ENCODE measurements around the gene LARP4B.
"Not testable (repeated sequence)": the region's sequence is repeated elsewhere in the genome, so short reads cannot be mapped to it uniquely, and the experiment has no call there.

LARP4B gene

GRCh38 chr10:770048-770712, 161.3 kb downstream of the LARP4B start:
- DNase-seq (ENCODE audit: low read depth in 2 of 2): not testable (repeated sequence)

DNA sequence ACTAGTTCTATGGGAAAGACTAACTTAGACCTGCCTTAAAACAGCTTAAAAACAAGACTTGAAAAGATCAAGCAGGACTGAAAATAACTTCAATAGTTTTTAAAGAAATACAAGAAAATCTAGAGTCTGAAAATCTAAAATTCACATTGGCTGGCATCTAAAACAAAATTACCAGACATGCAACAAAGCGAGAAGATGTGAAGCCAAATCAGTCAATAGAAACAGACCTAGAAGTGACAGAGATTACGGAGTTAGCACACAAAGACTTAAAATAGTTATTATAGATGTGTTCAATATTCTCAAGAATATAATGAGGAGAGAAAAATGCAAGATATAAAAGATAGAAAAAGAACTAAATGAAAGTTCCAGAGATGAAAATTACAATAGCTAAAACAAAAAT, 163.7 kb downstream of the LARP4B start:
- no peak for DNase-seq (ENCODE audit: low read depth in 2 of 2)

- DNase-seq (ENCODE audit: low read depth in 2 of 2): no peak
Observed at GRCh38 chr10:767211-767610, 164.3 kb downstream of the LARP4B start.

GRCh38 chr10:761376-761775, 170.1 kb downstream of the LARP4B start:
- DNase-seq (ENCODE audit: low read depth in 2 of 2): no peak

GRCh38 chr10:760622-761021, 170.9 kb downstream of the LARP4B start:
- no peak for DNase-seq (ENCODE audit: low read depth in 2 of 2)

- no peak for DNase-seq (ENCODE audit: low read depth in 2 of 2)
Observed at GRCh38 chr10:759898-760477, 171.5 kb downstream of the LARP4B start.
